Mammary epithelial cell (primary cell): Measurements from ENCODE around the gene HDAC9.

Experiments
- EZH2 ChIP-seq: IDR thresholded peaks from 2 replicates; pipeline ENCODE4 v1.6.1; 2012; ENCODE audit warnings: low read length, inconsistent platforms, borderline replicate concordance
- TF ChIP-seq, protein P1 (sequence below), 2 donors: IDR thresholded peaks in 1 of 2; conservative IDR thresholded peaks in 1 of 2; 2 replicates each; pipeline ENCODE4 v1.5.1; 2011 to 2012; ENCODE audit warnings: inconsistent platforms in 2 of 2, low read length in 2 of 2, mild to moderate bottlenecking in 2 of 2, control low read depth in 1 of 2, low read depth in 1 of 2; ENCODE audit not compliant: insufficient read depth in 1 of 2; ENCODE audit errors: extremely low read depth in 1 of 2

- TF ChIP-seq, protein P1, sequence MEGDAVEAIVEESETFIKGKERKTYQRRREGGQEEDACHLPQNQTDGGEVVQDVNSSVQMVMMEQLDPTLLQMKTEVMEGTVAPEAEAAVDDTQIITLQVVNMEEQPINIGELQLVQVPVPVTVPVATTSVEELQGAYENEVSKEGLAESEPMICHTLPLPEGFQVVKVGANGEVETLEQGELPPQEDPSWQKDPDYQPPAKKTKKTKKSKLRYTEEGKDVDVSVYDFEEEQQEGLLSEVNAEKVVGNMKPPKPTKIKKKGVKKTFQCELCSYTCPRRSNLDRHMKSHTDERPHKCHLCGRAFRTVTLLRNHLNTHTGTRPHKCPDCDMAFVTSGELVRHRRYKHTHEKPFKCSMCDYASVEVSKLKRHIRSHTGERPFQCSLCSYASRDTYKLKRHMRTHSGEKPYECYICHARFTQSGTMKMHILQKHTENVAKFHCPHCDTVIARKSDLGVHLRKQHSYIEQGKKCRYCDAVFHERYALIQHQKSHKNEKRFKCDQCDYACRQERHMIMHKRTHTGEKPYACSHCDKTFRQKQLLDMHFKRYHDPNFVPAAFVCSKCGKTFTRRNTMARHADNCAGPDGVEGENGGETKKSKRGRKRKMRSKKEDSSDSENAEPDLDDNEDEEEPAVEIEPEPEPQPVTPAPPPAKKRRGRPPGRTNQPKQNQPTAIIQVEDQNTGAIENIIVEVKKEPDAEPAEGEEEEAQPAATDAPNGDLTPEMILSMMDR (conservative IDR thresholded peaks at IDR 0.05 in 1 of 2, IDR thresholded peaks at IDR 0.05 in 1 of 2; ENCODE audit: extremely low read depth in 1 of 2, insufficient read depth in 1 of 2, low read depth in 1 of 2, low read length in 2 of 2): no peak
- no peak for TF ChIP-seq EZH2
Measured at GRCh38 chr7:18941207-18941606, 445.7 kb downstream of the HDAC9 start.
